ENCODE results near the gene UNKL.
A peak's percentile ranks its signal among the peaks of the same experiment; 100 is the strongest.

The UNKL gene

GRCh38 chr16:1398351-1398750 lies 16.2 kb downstream of the UNKL start:
- DNase-seq = no peak

GRCh38 chr16:1397779-1398178 lies 16.7 kb downstream of the UNKL start:
- no peak for DNase-seq

GRCh38 chr16:1395444-1396031 lies 19.0 kb downstream of the UNKL start:
- no peak for DNase-seq

- DNase-seq = no peak
Observed at GRCh38 chr16:1394367-1394951, 20.0 kb downstream of the UNKL start.

GRCh38 chr16:1393613-1394176 lies 20.8 kb downstream of the UNKL start:
- DNase-seq = no peak

GRCh38 chr16:1392826-1393225 lies 21.7 kb downstream of the UNKL start:
- no peak for DNase-seq

GRCh38 chr16:1390239-1390779 lies 24.2 kb downstream of the UNKL start:
- no peak for DNase-seq

- DNase-seq = no peak
Observed at GRCh38 chr16:1389762-1390161, 24.7 kb downstream of the UNKL start.

- no peak for DNase-seq
Observed at GRCh38 chr16:1387331-1387730, 27.2 kb downstream of the UNKL start.

GRCh38 chr16:1385232-1385631 lies 29.3 kb downstream of the UNKL start:
- no peak for DNase-seq

GRCh38 chr16:1383556-1383955 lies 30.9 kb downstream of the UNKL start:
- DNase-seq = no peak

- DNase-seq = no peak
Observed at GRCh38 chr16:1381612-1382406, 32.7 kb downstream of the UNKL start.

GRCh38 chr16:1380195-1380594 lies 34.3 kb downstream of the UNKL start:
- no peak for DNase-seq

- DNase-seq = peak; percentile 65
Observed at GRCh38 chr16:1379304-1380076, 35.0 kb downstream of the UNKL start.

- DNase-seq = peak; percentile 43
Observed at GRCh38 chr16:1378804-1379303, 35.6 kb downstream of the UNKL start.

- DNase-seq = no peak
Observed at GRCh38 chr16:1378087-1378803, 36.3 kb downstream of the UNKL start.

GRCh38 chr16:1377406-1378010 lies 37.0 kb downstream of the UNKL start:
- no peak for DNase-seq

- no peak for DNase-seq
Observed at GRCh38 chr16:1375741-1376410, 38.6 kb downstream of the UNKL start.

GRCh38 chr16:1375298-1375640 lies 39.2 kb downstream of the UNKL start:
- DNase-seq = no peak

GRCh38 chr16:1374418-1375297 lies 39.8 kb downstream of the UNKL start:
- DNase-seq = no peak

Data from activated T-cell treated with anti-CD3 and anti-CD28 coated beads for 4 hours (primary cell).